HG02623 (cell line): ENCODE measurements around the gene LYG2.
"Not testable (repeated sequence)": the region's sequence is repeated elsewhere in the genome, so short reads cannot be mapped to it uniquely, and the experiment has no call there.

Experiments
- ATAC-seq: cut with Tn5 transposase; IDR thresholded peaks from one replicate; pipeline ENCODE4 v1.9.1; 2021; ENCODE audit warnings: moderate library complexity; ENCODE audit not compliant: unreplicated experiment

Gene LYG2

GRCh38 chr2:99201959-99202678 lies 53.3 kb downstream of the LYG2 start:
- no peak for ATAC-seq

- ATAC-seq, result no peak
These were observed 55.2 kb downstream of the LYG2 start for GRCh38 chr2:99200076-99200800.

GRCh38 chr2:99198103-99198841 lies 57.2 kb downstream of the LYG2 start:
- ATAC-seq, result no peak

- not testable (repeated sequence) for ATAC-seq
These were observed 63.1 kb downstream of the LYG2 start for GRCh38 chr2:99192364-99192763.
